22Rv1 (cell line): ENCODE data around the gene EMCN.

Experiments used
- ZFX ChIP-seq: fragments of 450-650 bp; IDR thresholded peaks from 2 replicates; pipeline ENCODE4 v1.6.1; 2017; ENCODE audit warnings: antibody characterized with exemption, borderline replicate concordance
- TF ChIP-seq, protein P1 (sequence below): fragments of 450-650 bp; IDR thresholded peaks from 2 replicates; pipeline ENCODE4 v1.5.1; 2017; ENCODE audit warnings: mild to moderate bottlenecking

DNA sequence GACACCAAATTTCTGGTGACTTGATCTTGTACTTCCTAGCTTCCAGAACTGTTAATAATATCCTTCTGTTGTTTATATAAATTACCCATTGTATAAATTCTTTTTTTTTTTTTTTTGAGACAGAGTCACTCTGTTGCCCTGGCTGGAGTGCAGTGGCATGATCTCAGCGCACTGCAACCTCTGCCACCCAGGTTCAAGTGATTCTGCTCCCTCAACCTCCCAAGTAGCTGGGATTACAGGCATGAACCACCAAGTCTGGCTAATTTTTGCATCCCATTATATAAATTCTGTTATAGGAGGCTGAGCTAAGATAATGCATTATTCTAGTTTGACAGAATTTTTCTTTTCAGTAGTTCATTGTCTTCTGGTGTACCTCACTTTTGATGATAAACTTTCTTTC is 170.6 kb downstream of the EMCN start:
- TF ChIP-seq, protein P1, sequence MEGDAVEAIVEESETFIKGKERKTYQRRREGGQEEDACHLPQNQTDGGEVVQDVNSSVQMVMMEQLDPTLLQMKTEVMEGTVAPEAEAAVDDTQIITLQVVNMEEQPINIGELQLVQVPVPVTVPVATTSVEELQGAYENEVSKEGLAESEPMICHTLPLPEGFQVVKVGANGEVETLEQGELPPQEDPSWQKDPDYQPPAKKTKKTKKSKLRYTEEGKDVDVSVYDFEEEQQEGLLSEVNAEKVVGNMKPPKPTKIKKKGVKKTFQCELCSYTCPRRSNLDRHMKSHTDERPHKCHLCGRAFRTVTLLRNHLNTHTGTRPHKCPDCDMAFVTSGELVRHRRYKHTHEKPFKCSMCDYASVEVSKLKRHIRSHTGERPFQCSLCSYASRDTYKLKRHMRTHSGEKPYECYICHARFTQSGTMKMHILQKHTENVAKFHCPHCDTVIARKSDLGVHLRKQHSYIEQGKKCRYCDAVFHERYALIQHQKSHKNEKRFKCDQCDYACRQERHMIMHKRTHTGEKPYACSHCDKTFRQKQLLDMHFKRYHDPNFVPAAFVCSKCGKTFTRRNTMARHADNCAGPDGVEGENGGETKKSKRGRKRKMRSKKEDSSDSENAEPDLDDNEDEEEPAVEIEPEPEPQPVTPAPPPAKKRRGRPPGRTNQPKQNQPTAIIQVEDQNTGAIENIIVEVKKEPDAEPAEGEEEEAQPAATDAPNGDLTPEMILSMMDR, result no peak
- no peak for TF ChIP-seq ZFX
